ENCODE data around the gene PXDC1. TPM values are rescaled to one million over a fixed set of nuclear protein-coding genes. Genes with fewer than 3 reads are reported as not detected.
"Not testable (repeated sequence)": the region's sequence is repeated elsewhere in the genome, so short reads cannot be mapped to it uniquely, and the experiment has no call there.

The PXDC1 gene
- total and polyA plus RNA-seq, 2 donors = 26.6 to 57.1 TPM

GRCh38 chr6:3720770-3721169, 30.7 kb downstream of the PXDC1 start:
- not testable (repeated sequence) for H3K4me1 ChIP-seq (ENCODE audit: insufficient read depth)
- WGBS = 94% methylated on average over 24 of the region's 24 CpGs

GRCh38 chr6:3719462-3720308, 31.8 kb downstream of the PXDC1 start:
- no peak for DNase-seq (ENCODE audit: extremely low spot score)
- Histone ChIP-seq H3K4me3 (ENCODE audit: low read depth, low read length) (no peak overlapping the region), H3K27ac (ENCODE audit: low read depth) (no peak overlapping the region), H3K36me3 (ENCODE audit: insufficient read depth) (peaks cover 4% of the 10 kb centered on the region), H3K4me1 (ENCODE audit: insufficient read depth) (no peaks in the 10 kb centered on the region)
- 62% methylated on average over 22 of the region's 22 CpGs for WGBS

More at GRCh38 chr6:3720770-3721169, 30.7 kb downstream of the PXDC1 start:
- not testable (repeated sequence) for H3K27ac ChIP-seq (ENCODE audit: low read depth); H3K4me3 ChIP-seq (ENCODE audit: low read depth, low read length); DNase-seq (ENCODE audit: extremely low spot score); H3K36me3 ChIP-seq (ENCODE audit: insufficient read depth)

GRCh38 chr6:3718407-3718806, 33.1 kb downstream of the PXDC1 start:
- no peak overlapping the region for H3K27ac ChIP-seq (ENCODE audit: low read depth)
- WGBS = 84% methylated on average over 5 of the region's 5 CpGs
- no peaks in the 10 kb centered on the region for H3K4me1 ChIP-seq (ENCODE audit: insufficient read depth)
- H3K36me3 ChIP-seq (ENCODE audit: insufficient read depth) = peaks cover 4% of the 10 kb centered on the region
- no peak overlapping the region for H3K4me3 ChIP-seq (ENCODE audit: low read depth, low read length)
- DNase-seq (ENCODE audit: extremely low spot score) = no peak

GRCh38 chr6:3715285-3715684, 36.2 kb downstream of the PXDC1 start:
- Histone ChIP-seq H3K27ac (ENCODE audit: low read depth) (no peak overlapping the region), H3K4me1 (ENCODE audit: insufficient read depth) (no peaks in the 10 kb centered on the region), H3K36me3 (ENCODE audit: insufficient read depth) (no peaks in the 10 kb centered on the region), H3K4me3 (ENCODE audit: low read depth, low read length) (no peak overlapping the region)
- no peak for DNase-seq (ENCODE audit: extremely low spot score)
- 42% methylated on average over 1 of the region's 1 CpG for WGBS

- WGBS = 91% methylated on average over 1 of the region's 1 CpG
- no peaks in the 10 kb centered on the region for H3K4me1 ChIP-seq (ENCODE audit: insufficient read depth)
- DNase-seq (ENCODE audit: extremely low spot score) = no peak
- no peaks in the 10 kb centered on the region for H3K36me3 ChIP-seq (ENCODE audit: insufficient read depth)
- no peak overlapping the region for H3K4me3 ChIP-seq (ENCODE audit: low read depth, low read length)
- no peak overlapping the region for H3K27ac ChIP-seq (ENCODE audit: low read depth)
Measured at GRCh38 chr6:3714768-3715167, 36.7 kb downstream of the PXDC1 start.

- H3K27ac ChIP-seq (ENCODE audit: low read depth) = no peak overlapping the region
- DNase-seq (ENCODE audit: extremely low spot score) = no peak
- 94% methylated on average over 4 of the region's 4 CpGs for WGBS
Measured at GRCh38 chr6:3714111-3714510, 37.4 kb downstream of the PXDC1 start.

GRCh38 chr6:3712827-3713665, 38.5 kb downstream of the PXDC1 start:
- no peak overlapping the region for H3K27ac ChIP-seq (ENCODE audit: low read depth)
- WGBS = 71% methylated on average over 9 of the region's 9 CpGs
- DNase-seq (ENCODE audit: extremely low spot score) = no peak
- peaks cover 2% of the 10 kb centered on the region for H3K4me1 ChIP-seq (ENCODE audit: insufficient read depth)
- H3K4me3 ChIP-seq (ENCODE audit: low read depth, low read length) = no peak overlapping the region
- H3K36me3 ChIP-seq (ENCODE audit: insufficient read depth) = no peaks in the 10 kb centered on the region

More at GRCh38 chr6:3714111-3714510, 37.4 kb downstream of the PXDC1 start:
- no peaks in the 10 kb centered on the region for H3K36me3 ChIP-seq (ENCODE audit: insufficient read depth)
- H3K4me1 ChIP-seq (ENCODE audit: insufficient read depth) = no peaks in the 10 kb centered on the region
- H3K4me3 ChIP-seq (ENCODE audit: low read depth, low read length) = no peak overlapping the region

- 90% methylated on average over 6 of the region's 6 CpGs for WGBS
- Histone ChIP-seq H3K4me3 (ENCODE audit: low read depth, low read length) (no peak overlapping the region), H3K4me1 (ENCODE audit: insufficient read depth) (peaks cover 2% of the 10 kb centered on the region), H3K27ac (ENCODE audit: low read depth) (no peak overlapping the region), H3K36me3 (ENCODE audit: insufficient read depth) (no peaks in the 10 kb centered on the region)
- no peak for DNase-seq (ENCODE audit: extremely low spot score)
Measured at GRCh38 chr6:3711776-3712175, 39.7 kb downstream of the PXDC1 start.

- DNase-seq (ENCODE audit: extremely low spot score) = no peak
- WGBS = 86% methylated on average over 7 of the region's 7 CpGs
Measured at GRCh38 chr6:3710403-3710802, 41.1 kb downstream of the PXDC1 start.

GRCh38 chr6:3708540-3708939, 43.0 kb downstream of the PXDC1 start:
- 87% methylated on average over 4 of the region's 4 CpGs for WGBS
- Histone ChIP-seq H3K4me1 (ENCODE audit: insufficient read depth) (peaks cover 2% of the 10 kb centered on the region), H3K27ac (ENCODE audit: low read depth) (no peak overlapping the region), H3K36me3 (ENCODE audit: insufficient read depth) (no peaks in the 10 kb centered on the region), H3K4me3 (ENCODE audit: low read depth, low read length) (no peak overlapping the region)
- DNase-seq (ENCODE audit: extremely low spot score) = no peak

More at GRCh38 chr6:3710403-3710802, 41.1 kb downstream of the PXDC1 start:
- peaks cover 2% of the 10 kb centered on the region for H3K4me1 ChIP-seq (ENCODE audit: insufficient read depth)
- H3K27ac ChIP-seq (ENCODE audit: low read depth) = no peak overlapping the region
- no peaks in the 10 kb centered on the region for H3K36me3 ChIP-seq (ENCODE audit: insufficient read depth)
- H3K4me3 ChIP-seq (ENCODE audit: low read depth, low read length) = no peak overlapping the region

GRCh38 chr6:3707751-3708412, 43.6 kb downstream of the PXDC1 start:
- no peak for DNase-seq (ENCODE audit: extremely low spot score)
- H3K4me3 ChIP-seq (ENCODE audit: low read depth, low read length) = no peak overlapping the region
- H3K4me1 ChIP-seq (ENCODE audit: insufficient read depth) = peaks cover 2% of the 10 kb centered on the region
- 82% methylated on average over 10 of the region's 10 CpGs for WGBS
- no peaks in the 10 kb centered on the region for H3K36me3 ChIP-seq (ENCODE audit: insufficient read depth)
- no peak overlapping the region for H3K27ac ChIP-seq (ENCODE audit: low read depth)

GRCh38 chr6:3707024-3707423, 44.5 kb downstream of the PXDC1 start:
- Histone ChIP-seq H3K4me3 (ENCODE audit: low read depth, low read length) (no peak overlapping the region), H3K36me3 (ENCODE audit: insufficient read depth) (no peaks in the 10 kb centered on the region), H3K27ac (ENCODE audit: low read depth) (no peak overlapping the region), H3K4me1 (ENCODE audit: insufficient read depth) (peaks cover 2% of the 10 kb centered on the region)
- 78% methylated on average over 2 of the region's 2 CpGs for WGBS
- DNase-seq (ENCODE audit: extremely low spot score) = no peak

GRCh38 chr6:3706547-3706946, 45.0 kb downstream of the PXDC1 start:
- no peaks in the 10 kb centered on the region for H3K36me3 ChIP-seq (ENCODE audit: insufficient read depth)
- DNase-seq (ENCODE audit: extremely low spot score) = no peak
- peaks cover 2% of the 10 kb centered on the region for H3K4me1 ChIP-seq (ENCODE audit: insufficient read depth)
- WGBS = 93% methylated on average over 4 of the region's 4 CpGs
- H3K27ac ChIP-seq (ENCODE audit: low read depth) = no peak overlapping the region
- no peak overlapping the region for H3K4me3 ChIP-seq (ENCODE audit: low read depth, low read length)

All from urinary bladder (tissue), 4 donors.